Measurements from ENCODE around the gene PSG6.
"Not testable (repeated sequence)": the region's sequence is repeated elsewhere in the genome, so short reads cannot be mapped to it uniquely, and the experiment has no call there.

Gene PSG6

DNA sequence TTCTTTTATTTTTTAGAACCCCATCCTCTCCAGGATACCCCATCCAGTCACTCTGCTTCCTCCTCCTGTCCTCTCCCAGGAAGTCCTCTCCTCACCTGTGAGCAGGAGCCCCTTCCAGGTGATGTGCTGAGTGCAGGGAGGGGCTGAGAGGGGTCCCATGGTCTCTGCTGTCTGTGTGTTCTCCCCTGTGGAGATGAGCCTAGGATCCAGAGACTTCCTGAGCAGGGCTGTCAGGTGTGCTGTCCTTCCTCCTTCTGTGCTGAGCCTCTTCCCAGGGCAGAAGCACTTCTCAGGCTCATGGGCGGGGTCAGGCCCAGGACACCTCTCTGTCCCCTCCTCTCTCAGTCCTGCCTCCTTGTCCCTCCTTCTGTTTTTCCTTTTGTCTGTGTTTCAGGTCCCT, at the start of gene PSG6:
TSS of gene PSG6 (minus strand) at position 261 of the 400 bp plus-strand sequence. CDS start at position 159, 102 bp downstream.
- not testable (repeated sequence) for H3K79me2 ChIP-seq (ENCODE audit: insufficient read depth, low read depth); H4K20me1 ChIP-seq (ENCODE audit: insufficient read depth); H3K27ac ChIP-seq; H3K27me3 ChIP-seq (ENCODE audit: insufficient read depth, low read depth); H3K4me2 ChIP-seq; H3K36me3 ChIP-seq (ENCODE audit: insufficient read depth); H3K9ac ChIP-seq; H3K4me3 ChIP-seq (IDR thresholded peaks at IDR 0.05; ENCODE audit: insufficient read depth, low read depth, low read length); H2AFZ ChIP-seq (ENCODE audit: low read depth); H3K4me1 ChIP-seq (ENCODE audit: low read depth, poor library complexity, severe bottlenecking)

DNA sequence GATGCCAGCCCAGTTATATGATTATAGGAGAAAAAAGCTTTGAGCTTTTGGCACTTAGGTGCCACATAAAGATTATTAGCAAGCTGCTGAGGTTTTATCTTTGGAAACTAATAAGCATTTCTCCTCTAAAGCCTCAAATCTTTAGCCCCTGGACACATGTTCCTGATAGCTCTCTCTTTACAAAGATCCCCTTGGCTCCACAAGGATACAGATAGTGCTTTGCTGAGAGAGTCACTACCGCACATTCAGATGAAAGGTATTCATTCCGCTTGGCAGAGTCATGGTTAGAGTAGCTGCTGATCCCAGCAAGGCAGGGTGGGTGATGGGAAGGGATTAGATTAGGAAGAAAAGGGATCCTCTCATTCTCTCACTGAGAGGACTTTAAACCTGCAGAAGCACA, 47.5 kb upstream of the PSG6 start:
- no peaks in the 10 kb centered on the region for H3K79me2 ChIP-seq (ENCODE audit: insufficient read depth, low read depth)
- H3K4me2 ChIP-seq, result no peak overlapping the region
- H3K4me3 ChIP-seq (IDR thresholded peaks at IDR 0.05; ENCODE audit: insufficient read depth, low read depth, low read length), result no peak overlapping the region
- H3K36me3 ChIP-seq (ENCODE audit: insufficient read depth), result no peaks in the 10 kb centered on the region
- TF ChIP-seq, protein P1, sequence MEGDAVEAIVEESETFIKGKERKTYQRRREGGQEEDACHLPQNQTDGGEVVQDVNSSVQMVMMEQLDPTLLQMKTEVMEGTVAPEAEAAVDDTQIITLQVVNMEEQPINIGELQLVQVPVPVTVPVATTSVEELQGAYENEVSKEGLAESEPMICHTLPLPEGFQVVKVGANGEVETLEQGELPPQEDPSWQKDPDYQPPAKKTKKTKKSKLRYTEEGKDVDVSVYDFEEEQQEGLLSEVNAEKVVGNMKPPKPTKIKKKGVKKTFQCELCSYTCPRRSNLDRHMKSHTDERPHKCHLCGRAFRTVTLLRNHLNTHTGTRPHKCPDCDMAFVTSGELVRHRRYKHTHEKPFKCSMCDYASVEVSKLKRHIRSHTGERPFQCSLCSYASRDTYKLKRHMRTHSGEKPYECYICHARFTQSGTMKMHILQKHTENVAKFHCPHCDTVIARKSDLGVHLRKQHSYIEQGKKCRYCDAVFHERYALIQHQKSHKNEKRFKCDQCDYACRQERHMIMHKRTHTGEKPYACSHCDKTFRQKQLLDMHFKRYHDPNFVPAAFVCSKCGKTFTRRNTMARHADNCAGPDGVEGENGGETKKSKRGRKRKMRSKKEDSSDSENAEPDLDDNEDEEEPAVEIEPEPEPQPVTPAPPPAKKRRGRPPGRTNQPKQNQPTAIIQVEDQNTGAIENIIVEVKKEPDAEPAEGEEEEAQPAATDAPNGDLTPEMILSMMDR (conservative IDR thresholded peaks at IDR 0.05; ENCODE audit: low read depth, low read length), result no peak
- no peaks in the 10 kb centered on the region for H3K27me3 ChIP-seq (ENCODE audit: insufficient read depth, low read depth)
- no peak overlapping the region for H3K9ac ChIP-seq
- H2AFZ ChIP-seq (ENCODE audit: low read depth), result no peak overlapping the region
- H3K27ac ChIP-seq, result no peak overlapping the region
- no peaks in the 10 kb centered on the region for H3K4me1 ChIP-seq (ENCODE audit: low read depth, poor library complexity, severe bottlenecking)
- no peaks in the 10 kb centered on the region for H4K20me1 ChIP-seq (ENCODE audit: insufficient read depth)

DNA sequence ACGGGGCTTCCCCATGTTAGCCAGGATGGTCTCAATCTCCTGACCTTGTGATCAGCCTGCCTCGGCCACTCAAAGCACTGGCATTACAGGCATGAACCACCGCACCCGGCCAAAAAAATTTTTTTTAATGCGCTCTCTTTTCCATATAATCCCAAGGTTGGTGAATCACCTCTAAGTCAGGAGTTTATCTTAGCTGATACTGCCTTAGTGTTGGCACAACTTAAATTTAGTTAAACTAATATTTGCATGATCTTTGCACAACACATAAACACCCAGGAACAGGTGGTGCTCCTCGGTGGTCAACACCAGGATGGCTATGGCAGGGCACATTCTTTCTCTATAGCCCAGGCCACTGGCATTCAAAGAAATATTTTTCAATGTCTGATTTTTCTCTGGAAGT, 43.4 kb upstream of the PSG6 start:
- no peak overlapping the region for H3K4me2 ChIP-seq
- no peak overlapping the region for H3K4me3 ChIP-seq (IDR thresholded peaks at IDR 0.05; ENCODE audit: insufficient read depth, low read depth, low read length)
- TF ChIP-seq, protein P1 (conservative IDR thresholded peaks at IDR 0.05; ENCODE audit: low read depth, low read length), result no peak
- H3K4me1 ChIP-seq (ENCODE audit: low read depth, poor library complexity, severe bottlenecking), result no peaks in the 10 kb centered on the region
- H3K27me3 ChIP-seq (ENCODE audit: insufficient read depth, low read depth), result no peaks in the 10 kb centered on the region
- H4K20me1 ChIP-seq (ENCODE audit: insufficient read depth), result no peaks in the 10 kb centered on the region
- no peak overlapping the region for H3K27ac ChIP-seq
- no peaks in the 10 kb centered on the region for H3K79me2 ChIP-seq (ENCODE audit: insufficient read depth, low read depth)
- no peak overlapping the region for H3K9ac ChIP-seq
- no peaks in the 10 kb centered on the region for H3K36me3 ChIP-seq (ENCODE audit: insufficient read depth)
- H2AFZ ChIP-seq (ENCODE audit: low read depth), result no peak overlapping the region

DNA sequence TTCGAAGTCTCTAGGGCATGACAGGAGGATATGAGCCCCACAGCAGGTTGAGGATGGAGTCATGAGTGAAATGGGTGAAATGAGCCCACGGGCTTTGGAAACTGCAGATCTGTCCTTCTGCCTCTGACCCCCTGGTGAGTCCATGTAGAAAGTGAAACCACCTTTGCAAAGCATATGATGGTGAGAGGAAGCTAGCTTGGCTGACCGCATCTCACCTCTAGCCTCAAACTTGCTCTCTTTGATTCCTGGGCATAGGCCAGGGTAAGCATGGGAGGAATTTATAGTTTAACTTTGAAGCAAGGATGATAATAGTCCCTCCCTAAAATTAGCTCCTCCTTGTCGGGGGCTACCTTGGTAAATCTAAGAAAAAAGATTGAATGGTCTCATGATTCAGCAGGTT, 34.4 kb upstream of the PSG6 start:
- not testable (repeated sequence) for H4K20me1 ChIP-seq (ENCODE audit: insufficient read depth); H2AFZ ChIP-seq (ENCODE audit: low read depth); H3K27me3 ChIP-seq (ENCODE audit: insufficient read depth, low read depth); H3K4me3 ChIP-seq (IDR thresholded peaks at IDR 0.05; ENCODE audit: insufficient read depth, low read depth, low read length); H3K79me2 ChIP-seq (ENCODE audit: insufficient read depth, low read depth); H3K9ac ChIP-seq; H3K4me2 ChIP-seq; H3K27ac ChIP-seq; H3K4me1 ChIP-seq (ENCODE audit: low read depth, poor library complexity, severe bottlenecking); H3K36me3 ChIP-seq (ENCODE audit: insufficient read depth)

DNA sequence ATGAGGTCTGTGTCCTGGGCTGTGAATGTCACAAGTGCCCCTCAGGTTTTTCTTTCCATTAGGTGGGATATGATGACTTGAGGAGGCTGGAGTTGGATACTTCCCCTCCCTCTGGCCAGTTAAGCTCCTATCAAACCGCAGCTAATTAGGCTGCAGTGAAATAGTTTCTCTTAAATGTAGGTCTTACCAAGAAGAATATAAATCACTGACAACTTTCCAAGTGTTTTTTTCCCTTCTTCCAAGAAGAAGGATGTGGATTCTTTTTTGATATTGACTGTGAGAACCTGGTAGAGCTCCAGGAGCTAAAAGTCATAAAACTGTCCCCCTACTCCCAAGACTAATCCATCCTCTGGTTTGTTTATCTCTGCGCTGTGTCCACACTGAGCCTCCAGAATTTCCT, 33.8 kb upstream of the PSG6 start:
- H3K79me2 ChIP-seq (ENCODE audit: insufficient read depth, low read depth); H3K36me3 ChIP-seq (ENCODE audit: insufficient read depth); H3K4me2 ChIP-seq; H3K9ac ChIP-seq; H3K4me3 ChIP-seq (IDR thresholded peaks at IDR 0.05; ENCODE audit: insufficient read depth, low read depth, low read length); H3K27ac ChIP-seq; H3K4me1 ChIP-seq (ENCODE audit: low read depth, poor library complexity, severe bottlenecking); H3K27me3 ChIP-seq (ENCODE audit: insufficient read depth, low read depth); H4K20me1 ChIP-seq (ENCODE audit: insufficient read depth); H2AFZ ChIP-seq (ENCODE audit: low read depth): not testable (repeated sequence)

DNA sequence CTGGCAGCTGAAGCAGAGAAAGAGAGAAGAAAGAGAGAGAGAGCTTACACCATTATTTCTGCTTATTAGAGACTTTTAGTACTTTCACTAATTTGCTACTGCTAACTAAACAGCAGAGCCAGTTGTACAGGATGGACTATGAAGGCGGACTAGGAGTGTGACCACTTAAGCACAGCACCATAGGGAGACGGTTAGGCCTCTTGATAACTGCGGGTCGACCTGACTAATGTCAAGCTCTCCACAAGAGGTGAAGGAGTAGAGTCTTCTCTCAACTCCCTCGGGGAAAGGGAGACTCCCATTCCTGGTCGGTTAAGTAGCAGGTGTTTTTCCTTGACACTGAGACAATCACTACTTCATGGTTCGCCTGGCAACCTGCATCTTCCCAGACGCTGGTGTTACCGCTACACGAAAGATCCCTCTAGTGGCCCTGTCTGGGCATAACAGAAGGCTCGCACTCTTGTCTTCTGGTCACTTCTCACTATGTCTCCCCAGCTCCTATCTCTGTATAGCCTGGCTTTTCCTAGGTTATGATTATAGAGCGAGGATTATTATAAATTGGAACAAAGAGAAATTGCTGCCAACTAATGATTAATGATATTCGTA, 24.6 kb upstream of the PSG6 start:
- no peaks in the 10 kb centered on the region for H3K36me3 ChIP-seq (ENCODE audit: insufficient read depth)
- TF ChIP-seq, protein P1 (conservative IDR thresholded peaks at IDR 0.05; ENCODE audit: low read depth, low read length), result no peak
- H3K4me2 ChIP-seq, result no peak overlapping the region
- H3K4me1 ChIP-seq (ENCODE audit: low read depth, poor library complexity, severe bottlenecking), result no peaks in the 10 kb centered on the region
- H4K20me1 ChIP-seq (ENCODE audit: insufficient read depth), result no peaks in the 10 kb centered on the region
- H3K79me2 ChIP-seq (ENCODE audit: insufficient read depth, low read depth), result no peaks in the 10 kb centered on the region
- no peak overlapping the region for H3K9ac ChIP-seq
- no peak overlapping the region for H2AFZ ChIP-seq (ENCODE audit: low read depth)
- H3K4me3 ChIP-seq (IDR thresholded peaks at IDR 0.05; ENCODE audit: insufficient read depth, low read depth, low read length), result no peak overlapping the region
- H3K27ac ChIP-seq, result no peak overlapping the region
- H3K27me3 ChIP-seq (ENCODE audit: insufficient read depth, low read depth), result no peaks in the 10 kb centered on the region

DNA sequence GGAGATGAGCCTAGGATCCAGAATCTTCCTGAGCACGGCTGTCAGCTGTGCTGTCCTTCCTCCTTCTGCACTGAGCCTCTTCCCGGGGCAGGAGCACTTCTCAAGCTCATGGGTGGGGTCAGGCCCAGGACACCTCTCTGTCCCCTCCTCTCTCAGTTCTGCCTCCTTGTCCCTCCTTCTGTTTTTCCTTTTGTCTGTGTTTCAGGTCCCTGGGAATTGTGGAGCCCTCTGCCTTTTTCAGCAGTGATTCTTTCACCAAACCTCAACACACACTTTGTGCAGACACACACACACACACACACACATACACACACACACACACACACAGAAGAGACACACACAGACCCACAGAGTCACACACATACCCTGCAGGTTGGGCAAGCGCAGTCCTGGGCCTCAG, 19.4 kb upstream of the PSG6 start, which contains the start of gene PSG7:
TSS of gene PSG7 (minus strand) at position 101 of the 400 bp plus-strand sequence. CDS start 131 bp downstream, outside the sequence.
- H4K20me1 ChIP-seq (ENCODE audit: insufficient read depth); H3K27me3 ChIP-seq (ENCODE audit: insufficient read depth, low read depth); H3K4me1 ChIP-seq (ENCODE audit: low read depth, poor library complexity, severe bottlenecking); H3K9ac ChIP-seq; H3K36me3 ChIP-seq (ENCODE audit: insufficient read depth); H3K4me3 ChIP-seq (IDR thresholded peaks at IDR 0.05; ENCODE audit: insufficient read depth, low read depth, low read length); H3K27ac ChIP-seq; H2AFZ ChIP-seq (ENCODE audit: low read depth); H3K79me2 ChIP-seq (ENCODE audit: insufficient read depth, low read depth); H3K4me2 ChIP-seq: not testable (repeated sequence)

DNA sequence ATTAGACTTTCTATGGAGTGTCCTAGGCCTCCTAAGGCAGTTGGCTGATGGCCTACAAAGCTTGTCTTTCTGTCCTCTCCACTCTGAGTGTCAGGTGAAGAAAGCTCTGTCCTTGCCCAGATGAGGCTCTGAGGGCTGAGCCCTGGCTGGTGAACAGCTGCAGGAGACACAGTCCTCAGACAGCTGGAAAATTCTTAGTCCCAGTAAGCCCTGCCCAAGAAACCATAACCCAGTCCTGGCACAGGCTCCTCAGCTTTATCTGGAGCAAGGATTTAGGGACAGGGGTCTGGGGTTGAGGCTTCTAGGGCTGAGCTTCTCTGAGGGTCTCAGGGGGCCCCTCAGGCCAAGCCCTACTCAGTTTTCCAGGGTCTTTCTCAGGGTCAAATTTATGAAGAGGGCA, 17.0 kb upstream of the PSG6 start:
- not testable (repeated sequence) for H3K4me1 ChIP-seq (ENCODE audit: low read depth, poor library complexity, severe bottlenecking); H3K9ac ChIP-seq; H3K4me2 ChIP-seq; H3K27ac ChIP-seq; H3K79me2 ChIP-seq (ENCODE audit: insufficient read depth, low read depth); H4K20me1 ChIP-seq (ENCODE audit: insufficient read depth); H3K4me3 ChIP-seq (IDR thresholded peaks at IDR 0.05; ENCODE audit: insufficient read depth, low read depth, low read length); H3K36me3 ChIP-seq (ENCODE audit: insufficient read depth); H2AFZ ChIP-seq (ENCODE audit: low read depth); H3K27me3 ChIP-seq (ENCODE audit: insufficient read depth, low read depth)

Measured in KMS-11 (cell line).